RWPE1 (cell line): Measurements from ENCODE around the gene LAMA5.

Experiments used
- CTCF ChIA-PET: fragments of 350-600 bp; sonication (Branson Sonifier 250); formaldehyde crosslinking; extraction: SDS; loops from one replicate; lab custom pipeline; 2021; lab: Yijun Ruan, JAX
- POLR2A ChIA-PET: fragments of 400-600 bp; formaldehyde crosslinking; extraction: SDS; loops from one replicate; lab custom pipeline; 2020; ENCODE audit warnings: antibody characterized with exemption; ENCODE audit not compliant: low non-redundant PET; lab: Yijun Ruan, JAX
- DNase-seq: peaks from one replicate; pipeline ENCODE4 v3.0.0; 2012; ENCODE audit warnings: low spot score
- H3K27ac ChIP-seq: fragments of 450-650 bp; 2 replicates; pipeline ENCODE4 v1.5.1; 2017
- TF ChIP-seq, protein P1 (sequence below): fragments of 450-650 bp; conservative IDR thresholded peaks from 2 replicates; pipeline ENCODE4 v1.5.1; 2017; ENCODE audit warnings: low read depth, mild to moderate bottlenecking

The LAMA5 gene

DNA sequence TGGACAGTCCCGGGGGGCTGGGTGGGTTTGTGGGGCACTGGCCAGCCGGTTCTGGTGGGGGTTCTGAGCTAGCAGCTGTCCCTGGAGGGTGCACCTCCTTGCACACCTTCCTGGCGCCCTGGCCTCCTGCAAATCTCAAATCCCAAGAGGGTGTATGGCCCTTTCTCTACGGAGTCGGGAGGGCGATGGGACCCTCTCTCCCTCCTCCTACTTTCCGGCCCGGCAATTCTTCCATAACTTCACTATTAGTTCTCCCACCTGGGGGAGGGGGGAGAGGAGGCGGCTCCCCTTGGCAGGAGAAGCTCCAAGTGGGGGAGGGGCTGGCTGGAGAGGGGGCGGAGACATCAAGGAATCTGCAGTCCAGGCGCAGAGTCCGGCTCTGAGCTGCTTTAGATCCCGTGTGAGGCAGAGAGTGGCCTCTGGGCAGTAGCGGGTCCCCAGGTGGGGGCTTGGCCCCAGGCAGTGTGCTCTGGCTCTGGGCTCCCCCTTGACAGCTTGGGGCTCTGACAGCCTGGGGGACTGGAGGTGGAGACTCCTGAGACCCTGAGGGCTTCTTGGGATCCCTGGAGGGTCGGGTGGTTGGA is 1.4 kb upstream of the LAMA5 start:
- TF ChIP-seq, protein P1, sequence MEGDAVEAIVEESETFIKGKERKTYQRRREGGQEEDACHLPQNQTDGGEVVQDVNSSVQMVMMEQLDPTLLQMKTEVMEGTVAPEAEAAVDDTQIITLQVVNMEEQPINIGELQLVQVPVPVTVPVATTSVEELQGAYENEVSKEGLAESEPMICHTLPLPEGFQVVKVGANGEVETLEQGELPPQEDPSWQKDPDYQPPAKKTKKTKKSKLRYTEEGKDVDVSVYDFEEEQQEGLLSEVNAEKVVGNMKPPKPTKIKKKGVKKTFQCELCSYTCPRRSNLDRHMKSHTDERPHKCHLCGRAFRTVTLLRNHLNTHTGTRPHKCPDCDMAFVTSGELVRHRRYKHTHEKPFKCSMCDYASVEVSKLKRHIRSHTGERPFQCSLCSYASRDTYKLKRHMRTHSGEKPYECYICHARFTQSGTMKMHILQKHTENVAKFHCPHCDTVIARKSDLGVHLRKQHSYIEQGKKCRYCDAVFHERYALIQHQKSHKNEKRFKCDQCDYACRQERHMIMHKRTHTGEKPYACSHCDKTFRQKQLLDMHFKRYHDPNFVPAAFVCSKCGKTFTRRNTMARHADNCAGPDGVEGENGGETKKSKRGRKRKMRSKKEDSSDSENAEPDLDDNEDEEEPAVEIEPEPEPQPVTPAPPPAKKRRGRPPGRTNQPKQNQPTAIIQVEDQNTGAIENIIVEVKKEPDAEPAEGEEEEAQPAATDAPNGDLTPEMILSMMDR = no peak
- CTCF ChIA-PET = interaction anchor here (0.5 to 11.3 kb wide), 13 partner anchors 9 to 248 kb away, joined by 3 to 173 read pairs (median 7); partner anchors contain the start of gene RPS21
- H3K27ac ChIP-seq = peak overlapping the region; percentile 100
- DNase-seq = peak; percentile 73
- POLR2A ChIA-PET = interaction anchor here (0.6 to 6.7 kb wide), 8 partner anchors 8 to 66 kb away, joined by 3 to 67 read pairs (median 6); partner anchors contain the start of genes ADRM1 and RPS21

DNA sequence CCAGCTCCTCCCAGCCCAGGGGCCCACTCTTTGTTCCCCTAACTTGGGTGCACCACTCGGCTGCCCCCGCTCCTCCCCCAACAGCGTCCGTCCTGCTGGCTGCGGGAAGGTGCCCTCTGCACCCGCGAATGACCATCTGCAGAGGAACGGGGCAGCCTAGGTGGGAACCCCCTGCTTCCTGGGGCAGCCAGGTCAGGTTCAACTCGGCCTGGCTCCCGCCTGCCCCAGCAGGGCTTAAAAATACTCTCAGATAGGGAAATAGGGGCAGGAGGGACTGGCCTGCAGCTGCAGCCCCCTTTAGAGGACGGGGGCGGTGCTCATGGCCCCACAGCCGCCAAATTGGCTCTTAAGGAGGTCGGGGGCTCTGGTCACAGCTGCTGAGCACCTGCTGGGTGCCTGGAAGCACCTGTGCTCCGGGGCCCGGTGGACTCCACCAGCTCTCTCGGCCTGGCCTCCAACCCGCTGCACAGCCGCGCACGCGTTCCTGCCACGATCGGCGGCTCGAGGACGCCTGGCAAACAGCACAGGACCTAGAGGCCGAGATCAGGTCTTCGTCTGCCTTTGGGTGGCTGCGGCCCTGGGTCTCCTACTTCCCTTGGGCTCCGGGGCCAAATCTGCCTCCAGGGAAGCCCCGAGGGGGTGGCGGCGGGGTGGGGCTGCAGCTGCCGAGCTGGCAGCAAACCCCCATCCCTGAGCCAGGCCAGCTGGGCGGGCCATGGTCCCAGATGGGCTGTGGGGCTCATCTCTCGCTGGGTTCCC is 700 bp upstream of the LAMA5 start:
- TF ChIP-seq, protein P1 = no peak
- POLR2A ChIA-PET = interaction anchor here (0.7 to 6.7 kb wide), 7 partner anchors 9 to 19 kb away, joined by 3 to 67 read pairs (median 7); partner anchors contain the start of gene RPS21
- H3K27ac ChIP-seq = peak overlapping the region; percentile 100
- CTCF ChIA-PET = interaction anchor here (0.6 to 11.3 kb wide), 13 partner anchors 9 to 249 kb away, joined by 3 to 173 read pairs (median 7); partner anchors contain the start of gene RPS21
- DNase-seq = no peak

DNA sequence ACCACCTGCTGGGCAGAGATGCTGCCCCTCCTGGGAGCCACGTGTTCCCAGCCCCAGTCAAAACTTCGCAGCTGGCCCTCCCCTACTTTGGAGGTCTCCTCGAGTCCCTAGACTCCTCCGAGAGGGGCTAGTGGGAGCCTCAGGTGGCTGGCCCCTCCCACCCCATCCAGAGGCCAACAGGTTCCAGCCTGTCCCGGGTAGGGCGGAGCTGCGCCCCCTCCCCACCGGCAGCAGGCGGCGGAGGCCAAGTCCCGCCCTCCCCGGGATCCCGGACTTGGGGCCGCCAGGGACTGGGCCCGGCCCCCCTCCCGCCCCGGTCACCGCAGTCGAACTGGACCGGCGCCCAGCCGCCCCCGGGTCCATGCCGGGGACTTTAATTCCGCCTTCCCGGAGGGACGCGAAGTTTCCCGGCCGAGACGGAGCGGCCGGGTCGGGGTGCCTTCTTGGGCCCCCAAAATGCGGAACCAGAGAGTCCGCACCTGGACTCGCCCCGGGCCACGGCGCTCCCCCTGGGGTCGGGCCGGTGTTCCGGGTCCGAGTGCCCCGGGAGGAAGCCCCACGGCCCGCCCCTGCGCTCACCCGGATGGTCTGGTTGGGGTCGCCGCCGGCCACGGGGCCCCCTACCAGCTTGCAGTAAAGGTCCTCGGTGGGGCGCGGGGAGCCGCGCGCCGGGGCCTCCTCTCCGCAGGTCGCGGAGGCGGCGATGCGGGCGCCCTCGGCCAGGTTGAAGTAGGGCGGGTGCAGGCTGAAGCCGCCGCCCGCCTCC is 559 bp downstream of the LAMA5 start:
- peak; percentile 72 for DNase-seq
- peak overlapping the region; percentile 100 for H3K27ac ChIP-seq
- CTCF ChIA-PET = interaction anchor here (0.6 to 11.3 kb wide), 10 partner anchors 9 to 572 kb away, joined by 3 to 173 read pairs (median 5); no protein-coding TSS in a partner anchor

DNA sequence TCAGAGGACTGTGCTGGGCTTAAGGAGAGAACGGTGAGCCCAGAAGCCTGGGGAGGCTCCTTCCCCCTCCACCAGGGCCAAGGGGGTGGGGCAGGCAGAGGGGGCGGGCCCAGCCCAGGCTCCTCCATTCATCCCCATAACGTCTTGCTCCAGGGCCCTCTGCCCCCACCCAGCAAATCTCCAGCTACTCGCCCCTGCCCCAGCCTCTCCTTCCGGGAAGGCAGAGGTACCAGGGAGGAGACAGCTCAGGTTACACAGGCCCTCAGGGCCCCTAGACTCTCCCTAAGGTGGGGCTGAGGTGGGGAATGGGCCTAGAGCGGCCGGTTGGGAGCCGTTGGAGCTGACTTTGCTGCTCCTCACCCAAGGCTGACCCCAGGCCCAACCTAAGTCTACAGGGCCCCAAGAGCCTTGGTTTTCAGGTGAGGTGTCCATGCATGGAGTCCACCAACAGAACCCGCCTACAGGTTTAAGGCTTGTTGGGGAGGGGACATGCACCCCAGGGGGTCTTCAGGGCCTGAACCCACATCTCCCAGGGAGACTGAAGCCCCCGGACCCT is 1.2 kb downstream of the LAMA5 start:
- peak; percentile 97 for DNase-seq
- peak overlapping the region; percentile 100 for H3K27ac ChIP-seq
- POLR2A ChIA-PET = interaction anchor here (0.9 to 6.7 kb wide), 7 partner anchors 10 to 64 kb away, joined by 3 to 67 read pairs (median 16); no protein-coding TSS in a partner anchor
- TF ChIP-seq, protein P1 = no peak
- CTCF ChIA-PET = interaction anchor here (0.7 to 11.3 kb wide), 9 partner anchors 9 to 64 kb away, joined by 3 to 173 read pairs (median 5); no protein-coding TSS in a partner anchor

More for the DNA sequence above, 559 bp downstream of the LAMA5 start:
- POLR2A ChIA-PET = interaction anchor here (0.9 to 6.7 kb wide), 7 partner anchors 10 to 64 kb away, joined by 3 to 67 read pairs (median 16); no protein-coding TSS in a partner anchor
- TF ChIP-seq, protein P1 = no peak

DNA sequence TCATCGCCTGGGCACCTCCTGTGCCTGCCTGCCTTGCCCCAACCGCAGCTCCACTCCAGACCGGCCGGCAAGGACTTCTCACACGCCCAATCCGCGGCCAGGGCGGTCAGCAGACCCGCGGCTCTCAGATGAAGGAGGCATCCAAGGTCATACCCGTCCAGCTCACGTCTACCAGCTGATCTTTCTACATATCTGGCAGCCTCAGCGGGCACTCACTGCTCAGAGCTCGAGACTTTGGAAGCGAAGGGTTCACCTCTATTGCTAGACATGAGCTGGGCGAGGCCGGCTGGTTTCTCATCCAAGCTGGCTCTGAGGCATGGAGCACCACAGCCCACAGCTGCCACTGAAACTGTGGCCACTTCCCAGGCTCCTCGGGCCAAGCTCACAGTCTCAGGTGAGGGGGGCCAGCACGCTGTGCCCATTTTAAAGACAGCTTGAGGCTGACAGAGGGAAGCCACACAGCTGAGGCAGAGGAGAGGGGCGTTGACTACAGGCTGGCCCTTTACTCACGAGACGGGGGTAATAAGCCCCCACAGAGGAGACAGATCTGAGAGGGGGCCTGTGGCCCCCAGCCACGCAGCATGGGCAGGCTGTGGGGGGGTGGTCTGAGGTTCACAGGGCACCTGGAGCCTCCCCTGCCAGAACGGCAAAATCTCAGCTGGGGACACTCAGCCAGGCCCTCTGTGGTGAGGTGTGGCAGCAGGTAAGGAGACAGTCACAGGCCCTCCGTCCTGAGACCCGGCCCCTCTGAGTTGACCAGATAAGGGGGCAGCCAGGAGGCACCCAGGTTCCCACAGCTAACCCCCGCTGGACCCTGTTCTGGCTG is 2.0 kb downstream of the LAMA5 start:
- TF ChIP-seq, protein P1 = no peak
- H3K27ac ChIP-seq = peak overlapping the region; percentile 100
- ChIA-PET CTCF (interaction anchor here (0.6 to 11.3 kb wide), 17 partner anchors 8 to 355 kb away, joined by 3 to 173 read pairs (median 5); partner anchors contain the start of gene ADRM1), POLR2A (interaction anchor here (0.9 to 6.7 kb wide), 7 partner anchors 9 to 63 kb away, joined by 3 to 67 read pairs (median 16); no protein-coding TSS in a partner anchor)
- no peak for DNase-seq
